GM10248 (cell line): ENCODE results near the gene KRTAP13-1.

ENCODE experiments used
- CTCF ChIA-PET: fragments of 300-600 bp; sonication (Branson Sonifier 250); formaldehyde crosslinking; extraction: SDS; loops from one replicate; lab custom pipeline; 2021; ENCODE audit warnings: antibody characterized with exemption; lab: Yijun Ruan, JAX
- POLR2A ChIA-PET: fragments of 350-650 bp; sonication (Branson Sonifier 250); formaldehyde crosslinking; extraction: SDS; loops from one replicate; lab custom pipeline; 2020; ENCODE audit warnings: antibody characterized with exemption; lab: Yijun Ruan, JAX
- DNase-seq: peaks from one replicate; pipeline ENCODE4 v3.0.0; 2012; ENCODE audit errors: extremely low spot score
- TF ChIP-seq, protein P1 (sequence below): IDR thresholded peaks from 2 replicates; pipeline ENCODE4 v1.5.1; 2012; ENCODE audit warnings: mild to moderate bottlenecking, low read depth; ENCODE audit errors: extremely low read depth, missing control alignments, control extremely low read depth

Gene KRTAP13-1

DNA sequence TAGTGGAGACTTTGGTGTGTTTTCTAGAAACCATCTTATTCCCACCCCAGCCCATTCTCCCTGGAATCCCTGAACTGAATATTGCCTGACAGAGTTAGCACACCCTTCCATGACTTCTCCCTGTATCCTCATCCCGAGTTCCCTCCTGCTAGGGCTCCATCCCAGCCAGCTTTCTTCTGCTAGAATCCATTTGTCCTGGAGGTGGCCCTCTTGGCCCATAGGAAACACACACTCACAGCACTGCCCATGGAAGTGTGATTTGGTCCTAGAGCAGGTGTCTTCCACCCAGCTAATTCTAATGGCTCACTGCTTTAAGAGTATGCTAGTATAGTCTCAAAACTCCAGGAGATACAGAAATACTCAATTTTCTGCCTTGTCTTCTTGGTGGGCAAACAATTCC, 48.4 kb downstream of the KRTAP13-1 start:
- no peak for DNase-seq
- TF ChIP-seq, protein P1, sequence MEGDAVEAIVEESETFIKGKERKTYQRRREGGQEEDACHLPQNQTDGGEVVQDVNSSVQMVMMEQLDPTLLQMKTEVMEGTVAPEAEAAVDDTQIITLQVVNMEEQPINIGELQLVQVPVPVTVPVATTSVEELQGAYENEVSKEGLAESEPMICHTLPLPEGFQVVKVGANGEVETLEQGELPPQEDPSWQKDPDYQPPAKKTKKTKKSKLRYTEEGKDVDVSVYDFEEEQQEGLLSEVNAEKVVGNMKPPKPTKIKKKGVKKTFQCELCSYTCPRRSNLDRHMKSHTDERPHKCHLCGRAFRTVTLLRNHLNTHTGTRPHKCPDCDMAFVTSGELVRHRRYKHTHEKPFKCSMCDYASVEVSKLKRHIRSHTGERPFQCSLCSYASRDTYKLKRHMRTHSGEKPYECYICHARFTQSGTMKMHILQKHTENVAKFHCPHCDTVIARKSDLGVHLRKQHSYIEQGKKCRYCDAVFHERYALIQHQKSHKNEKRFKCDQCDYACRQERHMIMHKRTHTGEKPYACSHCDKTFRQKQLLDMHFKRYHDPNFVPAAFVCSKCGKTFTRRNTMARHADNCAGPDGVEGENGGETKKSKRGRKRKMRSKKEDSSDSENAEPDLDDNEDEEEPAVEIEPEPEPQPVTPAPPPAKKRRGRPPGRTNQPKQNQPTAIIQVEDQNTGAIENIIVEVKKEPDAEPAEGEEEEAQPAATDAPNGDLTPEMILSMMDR, result no peak
- CTCF ChIA-PET, result interaction anchor here (1.4 kb wide), 1 partner anchor 9 kb away, joined by 3 read pairs; no protein-coding TSS in a partner anchor
- POLR2A ChIA-PET, result no interaction called here
